ENCODE measurements around the gene HESX1. TPM values are rescaled to one million over a fixed set of nuclear protein-coding genes. Genes with fewer than 3 reads are reported as not detected.

Gene HESX1
- total and polyA plus RNA-seq, 9 of the 15 experiments (the other 6 are each of a cell fraction or from before 2014, with no cell fraction given) = 0.16 to 1.2 (median 0.76) TPM

DNA sequence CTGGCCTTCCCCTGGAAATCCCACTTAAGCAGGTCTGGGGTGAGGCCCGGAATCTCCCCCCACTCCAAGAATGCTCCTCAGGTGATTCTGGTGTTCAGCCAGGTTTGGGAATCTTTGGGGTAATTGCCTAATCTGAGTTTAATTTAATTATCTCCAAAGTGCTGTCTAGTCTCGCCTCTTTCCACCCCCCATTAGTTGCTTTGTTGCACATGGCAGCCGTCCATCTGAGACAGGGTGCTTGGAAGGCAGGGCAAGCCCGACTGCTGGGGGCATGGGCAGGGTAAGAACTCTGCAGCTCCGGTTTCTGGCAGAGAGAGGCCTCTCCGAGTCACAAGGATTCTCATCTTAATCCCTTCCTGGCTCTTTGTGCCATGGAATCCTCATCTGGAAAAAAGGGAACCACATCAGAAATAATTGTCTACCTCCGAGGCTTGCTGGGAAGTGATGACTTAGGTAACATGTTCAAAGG lies 49.6 kb downstream of the HESX1 start (continued):
- TF ChIP-seq JUND (IDR thresholded peaks at IDR 0.05; ENCODE audit: borderline replicate concordance, low read depth, low read length) (no peak), JUND (tag; IDR thresholded peaks at IDR 0.05; ENCODE audit: borderline replicate concordance, low read depth, low read length) (no peak)
- TF ChIP-seq, protein P1, sequence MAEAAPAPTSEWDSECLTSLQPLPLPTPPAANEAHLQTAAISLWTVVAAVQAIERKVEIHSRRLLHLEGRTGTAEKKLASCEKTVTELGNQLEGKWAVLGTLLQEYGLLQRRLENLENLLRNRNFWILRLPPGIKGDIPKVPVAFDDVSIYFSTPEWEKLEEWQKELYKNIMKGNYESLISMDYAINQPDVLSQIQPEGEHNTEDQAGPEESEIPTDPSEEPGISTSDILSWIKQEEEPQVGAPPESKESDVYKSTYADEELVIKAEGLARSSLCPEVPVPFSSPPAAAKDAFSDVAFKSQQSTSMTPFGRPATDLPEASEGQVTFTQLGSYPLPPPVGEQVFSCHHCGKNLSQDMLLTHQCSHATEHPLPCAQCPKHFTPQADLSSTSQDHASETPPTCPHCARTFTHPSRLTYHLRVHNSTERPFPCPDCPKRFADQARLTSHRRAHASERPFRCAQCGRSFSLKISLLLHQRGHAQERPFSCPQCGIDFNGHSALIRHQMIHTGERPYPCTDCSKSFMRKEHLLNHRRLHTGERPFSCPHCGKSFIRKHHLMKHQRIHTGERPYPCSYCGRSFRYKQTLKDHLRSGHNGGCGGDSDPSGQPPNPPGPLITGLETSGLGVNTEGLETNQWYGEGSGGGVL (CRISPR knock-in tag; IDR thresholded peaks at IDR 0.05) = no peak

Other genes with a start within 250 kb of the HESX1 start
- not detected in 2 replicates for gene SPATA12, start 139.3 kb downstream of the HESX1 start, total RNA-seq (2014; rRNA removed)
- gene SPATA12, start 139.3 kb downstream of the HESX1 start, total RNA-seq (2014; rRNA removed; fragmentation: Illumina TruSeq; extraction: Trizol) = not detected in 2 replicates
- gene SPATA12, start 139.3 kb downstream of the HESX1 start, total RNA-seq (2015; rRNA removed; fragmentation: Illumina TruSeq; extraction: Trizol) = not detected in 2 replicates
- not detected in 2 replicates for gene SPATA12, start 139.3 kb downstream of the HESX1 start, total RNA-seq (2021)
- gene SPATA12, start 139.3 kb downstream of the HESX1 start, polyA plus RNA-seq (2011; rRNA removed) = not detected in 2 replicates
- not detected in 2 replicates for gene SPATA12, start 139.3 kb downstream of the HESX1 start, polyA plus RNA-seq (2014; fragmentation: Illumina TruSeq; extraction: Trizol)
- not detected for gene SPATA12, start 139.3 kb downstream of the HESX1 start, polyA plus RNA-seq (2014; fragmentation: Nextera tagmentation; extraction: Ambion mirVana)
- not detected in 2 replicates for gene SPATA12, start 139.3 kb downstream of the HESX1 start, polyA plus RNA-seq (2014; rRNA removed)
- gene IL17RD, start 34.6 kb downstream of the HESX1 start, total RNA-seq (2014; rRNA removed) = 0.09 TPM in 1 of 2 replicates, not detected in the other
- 0.07 TPM in 1 of 2 replicates, not detected in the other for gene IL17RD, start 34.6 kb downstream of the HESX1 start, total RNA-seq (2014; rRNA removed; fragmentation: Illumina TruSeq; extraction: Trizol)
- 0.04 TPM in 1 of 2 replicates, not detected in the other for gene IL17RD, start 34.6 kb downstream of the HESX1 start, total RNA-seq (2015; rRNA removed; fragmentation: Illumina TruSeq; extraction: Trizol)
- 0.04 and 0.25 TPM in 2 replicates for gene IL17RD, start 34.6 kb downstream of the HESX1 start, total RNA-seq (2021)
- gene IL17RD, start 34.6 kb downstream of the HESX1 start, polyA plus RNA-seq (2011; rRNA removed) = 0.04 TPM in 1 of 2 replicates, not detected in the other
- gene IL17RD, start 34.6 kb downstream of the HESX1 start, polyA plus RNA-seq (2014; fragmentation: Illumina TruSeq; extraction: Trizol) = not detected in 2 replicates
- under 1 TPM in 1 of 2 experiments, not detected in 1; under 0.01 TPM for gene IL17RD, start 34.6 kb downstream of the HESX1 start, polyA plus RNA-seq (2014; fragmentation: Nextera tagmentation; extraction: Ambion mirVana)
- not detected in 2 replicates for gene IL17RD, start 34.6 kb downstream of the HESX1 start, polyA plus RNA-seq (2014; rRNA removed)
- 6.8 and 7.1 TPM in 2 replicates for gene APPL1, start 27.8 kb upstream of the HESX1 start, total RNA-seq (2014; rRNA removed)
- 9.0 and 9.9 TPM in 2 replicates for gene APPL1, start 27.8 kb upstream of the HESX1 start, total RNA-seq (2014; rRNA removed; fragmentation: Illumina TruSeq; extraction: Trizol)
- 10.5 and 12.3 TPM in 2 replicates for gene APPL1, start 27.8 kb upstream of the HESX1 start, total RNA-seq (2015; rRNA removed; fragmentation: Illumina TruSeq; extraction: Trizol)
- gene APPL1, start 27.8 kb upstream of the HESX1 start, total RNA-seq (2021) = 6.9 and 8.0 TPM in 2 replicates
- gene APPL1, start 27.8 kb upstream of the HESX1 start, polyA plus RNA-seq (2011; rRNA removed) = 4.6 and 8.9 TPM in 2 replicates
- gene APPL1, start 27.8 kb upstream of the HESX1 start, polyA plus RNA-seq (2014; fragmentation: Illumina TruSeq; extraction: Trizol) = 6.9 and 7.5 TPM in 2 replicates
- gene APPL1, start 27.8 kb upstream of the HESX1 start, polyA plus RNA-seq (2014; fragmentation: Nextera tagmentation; extraction: Ambion mirVana) = 1 to 10 TPM; 2.8 to 3.5 TPM
- gene APPL1, start 27.8 kb upstream of the HESX1 start, polyA plus RNA-seq (2014; rRNA removed) = 3.6 and 4.1 TPM in 2 replicates
- gene ASB14, start 92.7 kb upstream of the HESX1 start, total RNA-seq (2014; rRNA removed) = 0.04 TPM in 1 of 2 replicates, not detected in the other
- not detected in 2 replicates for gene ASB14, start 92.7 kb upstream of the HESX1 start, total RNA-seq (2014; rRNA removed; fragmentation: Illumina TruSeq; extraction: Trizol)
- gene ASB14, start 92.7 kb upstream of the HESX1 start, total RNA-seq (2015; rRNA removed; fragmentation: Illumina TruSeq; extraction: Trizol) = not detected in 2 replicates
- not detected in 2 replicates for gene ASB14, start 92.7 kb upstream of the HESX1 start, total RNA-seq (2021)
- gene ASB14, start 92.7 kb upstream of the HESX1 start, polyA plus RNA-seq (2011; rRNA removed) = 0.03 TPM in 1 of 2 replicates, not detected in the other
- not detected in 2 replicates for gene ASB14, start 92.7 kb upstream of the HESX1 start, polyA plus RNA-seq (2014; fragmentation: Illumina TruSeq; extraction: Trizol)
- gene ASB14, start 92.7 kb upstream of the HESX1 start, polyA plus RNA-seq (2014; fragmentation: Nextera tagmentation; extraction: Ambion mirVana) = under 1 TPM; 0.01 to 0.07 TPM
- gene ASB14, start 92.7 kb upstream of the HESX1 start, polyA plus RNA-seq (2014; rRNA removed) = not detected in 2 replicates